HepG2 (cell line): ENCODE data around the gene SESN1. TPM values are rescaled to one million over a fixed set of nuclear protein-coding genes. Genes with fewer than 3 reads are reported as not detected.

Experiments used
- ATAC-seq: fragments of 200-7000 bp; cut with Tn5 transposase; 3 replicates; pipeline ENCODE4 v1.9.1; 2020; ENCODE audit warnings: mild to moderate bottlenecking, moderate library complexity
- BruUV-seq: library from RNA; stranded (reverse); fragments of 400-500 nt; replicated peaks from 2 replicates; lab custom pipeline; 2021; lab: Mats Ljungman, UMichigan
- CTCF ChIA-PET: fragments of 300-600 bp; formaldehyde crosslinking; extraction: SDS; loops from one replicate; lab custom pipeline; 2021; ENCODE audit warnings: low total read pairs, inconsistent platforms, low intra/inter-chr PET ratio; lab: Yijun Ruan, JAX
- POLR2A ChIA-PET: fragments of 350-600 bp; sonication (Branson Sonifier 250); formaldehyde crosslinking; loops from one replicate; lab custom pipeline; 2020; ENCODE audit warnings: antibody characterized with exemption, inconsistent platforms; lab: Yijun Ruan, JAX
- DNase-seq: peaks from one replicate; pipeline ENCODE4 v3.0.0-alpha.2; 2015; ENCODE audit warnings: low spot score
- FAIRE-seq: peaks from 3 replicates; lab custom pipeline; 2011; peaks lifted over from hg19 to GRCh38; lab: Jason Lieb, UNC
- H2AFZ ChIP-seq: one replicate; pipeline ENCODE4 v1.6.1; 2011; ENCODE audit warnings: low read length, inconsistent platforms
- H3K27ac ChIP-seq: fragments of 300-600 bp; 3 replicates; pipeline ENCODE4 v1.8.0; 2011; ENCODE audit warnings: mixed run types, mild to moderate bottlenecking, mixed read lengths, low read length, inconsistent platforms; ENCODE audit not compliant: insufficient read depth; ENCODE audit errors: extremely low read length
- H3K27me3 ChIP-seq, 2 experiments: fragments of 200-600 bp in 1 of 2; 2 replicates in 1 of 2; 3 replicates in 1 of 2; pipeline versions ENCODE4 v1.6.0 to v1.8.0; 2011; ENCODE audit warnings: low read length in 2 of 2, mild to moderate bottlenecking in 2 of 2, moderate library complexity in 2 of 2, inconsistent platforms in 1 of 2; ENCODE audit not compliant: insufficient read depth in 2 of 2, control insufficient read depth in 1 of 2
- H3K36me3 ChIP-seq, 2 experiments: fragments of 200-600 bp in 1 of 2; replicated peaks in 1 of 2; 2 replicates in 1 of 2; 3 replicates in 1 of 2; pipeline versions ENCODE4 v1.5.1 to v1.8.0; 2011; ENCODE audit warnings: low read length in 2 of 2, inconsistent platforms in 1 of 2; ENCODE audit not compliant: insufficient read depth in 2 of 2, control insufficient read depth in 1 of 2
- H3K4me1 ChIP-seq: 2 replicates; pipeline ENCODE4 v1.5.1; 2012; ENCODE audit warnings: low read length, inconsistent platforms; ENCODE audit not compliant: insufficient read depth
- H3K4me2 ChIP-seq: 2 replicates; pipeline ENCODE4 v1.6.0; 2011; ENCODE audit warnings: low read depth, low read length, inconsistent platforms
- H3K4me3 ChIP-seq, 3 experiments: fragments of 200-600 bp in 1 of 3; sonication (generic), shearing (Covaris generic) in 1 of 3; replicated peaks in 1 of 3; 2 replicates each; pipeline ENCODE4 v1.5.1; 2011 to 2016; ENCODE audit warnings: low read length in 3 of 3, inconsistent platforms in 2 of 3, low read depth in 2 of 3, mild to moderate bottlenecking in 2 of 3, control low read depth in 1 of 3, mixed read lengths in 1 of 3; ENCODE audit not compliant: insufficient read depth in 1 of 3
- H3K79me2 ChIP-seq: one replicate; pipeline ENCODE4 v1.6.1; 2011; ENCODE audit warnings: low read length, inconsistent platforms; ENCODE audit not compliant: insufficient read depth
- H3K9ac ChIP-seq: 2 replicates; pipeline ENCODE4 v1.6.0; 2011; ENCODE audit warnings: mild to moderate bottlenecking, low read depth, low read length, inconsistent platforms; ENCODE audit not compliant: insufficient read depth
- H3K9me3 ChIP-seq: 2 replicates; pipeline ENCODE4 v1.5.1; 2012; ENCODE audit warnings: mild to moderate bottlenecking, low read length
- H4K20me1 ChIP-seq: 2 replicates; pipeline ENCODE4 v1.6.0; 2011; ENCODE audit warnings: inconsistent platforms, mild to moderate bottlenecking, low read length, moderate library complexity; ENCODE audit not compliant: insufficient read depth
- AGO1 ChIP-seq: fragments of 200-400 bp; formaldehyde crosslinking; IDR thresholded peaks from 2 replicates; pipeline ENCODE4 v1.6.1; 2017; ENCODE audit warnings: mild to moderate bottlenecking, low read depth, low read length, moderate library complexity; ENCODE audit not compliant: poor library complexity, severe bottlenecking
- NR2F1 ChIP-seq, 2 experiments: fragments of 450-650 bp in 1 of 2; formaldehyde crosslinking in 1 of 2; IDR thresholded peaks; 2 replicates each; pipeline versions ENCODE4 v1.5.0 to v1.6.1; 2016 to 2020; ENCODE audit warnings: mild to moderate bottlenecking in 1 of 2, missing compliant biosample characterization in 1 of 2, missing genetic modification reagents in 1 of 2, moderate library complexity in 1 of 2
- PAWR ChIP-seq: sonication (generic); formaldehyde crosslinking; IDR thresholded peaks from 2 replicates; pipeline ENCODE4 v1.4.0; 2020; ENCODE audit warnings: missing genetic modification reagents, mild to moderate bottlenecking, borderline replicate concordance
- ZNF263 ChIP-seq: sonication (generic); formaldehyde crosslinking; IDR thresholded peaks from 2 replicates; pipeline ENCODE4 v1.4.0; 2020; ENCODE audit warnings: missing genetic modification reagents
- ZNF326 ChIP-seq: sonication (generic); formaldehyde crosslinking; IDR thresholded peaks from 2 replicates; pipeline ENCODE4 v1.4.0; 2020; ENCODE audit warnings: missing genetic modification reagents, borderline replicate concordance
- ZSCAN20 ChIP-seq: sonication (generic); formaldehyde crosslinking; IDR thresholded peaks from 2 replicates; pipeline ENCODE4 v1.4.0; 2020; ENCODE audit warnings: missing genetic modification reagents, mild to moderate bottlenecking, borderline replicate concordance
- WGBS: methylation state at CpG from one replicate; pipeline ENCODE4 v1.1.6; 2017; ENCODE audit warnings: low lambda C conversion rate; 5-methylcytosine and 5-hydroxymethylcytosine counted together
- in situ Hi-C: cut with HindIII; loops from 2 replicates; pipeline ENCODE4 v1.10.0; 2017; ENCODE audit warnings: low pct_unique_long_range_greater_than_20kb; ENCODE audit not compliant: extremely low pct_ligation_motif_present
- intact Hi-C: fragments of 100-400 bp; cut with micrococcal nuclease; formaldehyde crosslinking; loops from one replicate; pipeline ENCODE4 v1.10.0; 2022; ENCODE audit not compliant: unreplicated experiment
- polyA plus RNA-seq, 8 experiments: library from polyadenylated mRNA; depleted of rRNA in 3 of 8; stranded (reverse) in 7 of 8; unstranded in 1 of 8; fragments of >200 nt; fragmentation: Illumina TruSeq in 4 of 8; extraction: Trizol in 4 of 8; gene quantifications; 2 replicates each; pipeline versions ENCODE4 v1.2.1 to v1.2.3, GENCODE V29; 2011 to 2016; ENCODE audit warnings: low read depth in 4 of 8, missing spikeins in 1 of 8, mixed read lengths in 1 of 8; ENCODE audit not compliant: insufficient read depth in 1 of 8
- total RNA-seq, 5 experiments: library from RNA; depleted of rRNA; stranded (reverse); fragments of >200 nt; fragmentation: Illumina TruSeq; extraction: Trizol; gene quantifications; 2 replicates each; pipeline ENCODE4 v1.2.3, GENCODE V29; 2016; ENCODE audit warnings: low read depth in 1 of 5
- TF ChIP-seq, protein P1 (sequence below): IDR thresholded peaks from 2 replicates; pipeline ENCODE4 v1.6.1; 2012; ENCODE audit warnings: low read length, improper control_type of control experiment

SESN1 gene
- total and polyA plus RNA-seq, 2 of the 13 experiments (the other 11 are each of a cell fraction or from before 2014, with no cell fraction given), result 24.9 to 44.7 TPM

- Histone ChIP-seq H3K9ac (no peak overlapping the region), H3K4me3 (no peak overlapping the region), H3K36me3 (no peaks in the 10 kb centered on the region), H3K27ac (no peak overlapping the region), H2AFZ (no peak overlapping the region), H4K20me1 (no peaks in the 10 kb centered on the region), H3K79me2 (no peaks in the 10 kb centered on the region), H3K4me2 (no peak overlapping the region), H3K4me1 (peaks cover 48% of the 10 kb centered on the region), H3K27me3 (no peaks in the 10 kb centered on the region), H3K9me3 (no peaks in the 10 kb centered on the region)
- in situ Hi-C loops (no loop called here), intact Hi-C loops (no loop called here)
- DNase-seq (no peak), ATAC-seq (no peak)
- POLR2A ChIA-PET, result no interaction called here
- no TSS peak for BruUV-seq
- CTCF ChIA-PET, result no interaction called here
- TF ChIP-seq ZNF263 (CRISPR knock-in tag), result no peak
- no peak for TF ChIP-seq PAWR (CRISPR knock-in tag)
- TF ChIP-seq ZSCAN20 (CRISPR knock-in tag), result no peak
- TF ChIP-seq, protein P1, sequence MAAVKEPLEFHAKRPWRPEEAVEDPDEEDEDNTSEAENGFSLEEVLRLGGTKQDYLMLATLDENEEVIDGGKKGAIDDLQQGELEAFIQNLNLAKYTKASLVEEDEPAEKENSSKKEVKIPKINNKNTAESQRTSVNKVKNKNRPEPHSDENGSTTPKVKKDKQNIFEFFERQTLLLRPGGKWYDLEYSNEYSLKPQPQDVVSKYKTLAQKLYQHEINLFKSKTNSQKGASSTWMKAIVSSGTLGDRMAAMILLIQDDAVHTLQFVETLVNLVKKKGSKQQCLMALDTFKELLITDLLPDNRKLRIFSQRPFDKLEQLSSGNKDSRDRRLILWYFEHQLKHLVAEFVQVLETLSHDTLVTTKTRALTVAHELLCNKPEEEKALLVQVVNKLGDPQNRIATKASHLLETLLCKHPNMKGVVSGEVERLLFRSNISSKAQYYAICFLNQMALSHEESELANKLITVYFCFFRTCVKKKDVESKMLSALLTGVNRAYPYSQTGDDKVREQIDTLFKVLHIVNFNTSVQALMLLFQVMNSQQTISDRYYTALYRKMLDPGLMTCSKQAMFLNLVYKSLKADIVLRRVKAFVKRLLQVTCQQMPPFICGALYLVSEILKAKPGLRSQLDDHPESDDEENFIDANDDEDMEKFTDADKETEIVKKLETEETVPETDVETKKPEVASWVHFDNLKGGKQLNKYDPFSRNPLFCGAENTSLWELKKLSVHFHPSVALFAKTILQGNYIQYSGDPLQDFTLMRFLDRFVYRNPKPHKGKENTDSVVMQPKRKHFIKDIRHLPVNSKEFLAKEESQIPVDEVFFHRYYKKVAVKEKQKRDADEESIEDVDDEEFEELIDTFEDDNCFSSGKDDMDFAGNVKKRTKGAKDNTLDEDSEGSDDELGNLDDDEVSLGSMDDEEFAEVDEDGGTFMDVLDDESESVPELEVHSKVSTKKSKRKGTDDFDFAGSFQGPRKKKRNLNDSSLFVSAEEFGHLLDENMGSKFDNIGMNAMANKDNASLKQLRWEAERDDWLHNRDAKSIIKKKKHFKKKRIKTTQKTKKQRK, result no peak
- no peak for TF ChIP-seq AGO1
- no peak for TF ChIP-seq ZNF326 (CRISPR knock-in tag)
- TF ChIP-seq NR2F1 (CRISPR knock-in tag; IDR thresholded peaks at IDR 0.05), result no peak
- TF ChIP-seq, all 625 proteins: peak for 0
- WGBS, result 95% methylated on average over 3 of the region's 3 CpGs
- no peak for FAIRE-seq
These were observed 45.8 kb downstream of the SESN1 start for GRCh38 chr6:109048670-109049415.
